Lung (tissue), 12 donors: ENCODE measurements around the gene DTD1. TPM values are rescaled to one million over a fixed set of nuclear protein-coding genes. Genes with fewer than 3 reads are reported as not detected.

Experiments used
- ATAC-seq: fragments of 200-7000 bp; cut with Tn5 transposase; one replicate; pipeline ENCODE4 v1.9.1; 2020; ENCODE audit warnings: moderate number of reproducible peaks; ENCODE audit not compliant: insufficient read depth, low FRiP score
- DNase-seq, 3 donors: peaks; one replicate each; pipeline ENCODE4 v3.0.0-alpha.2; 2013 to 2017
- H3K27ac ChIP-seq, 2 donors: one replicate each; pipeline ENCODE4 v1.5.1; 2013; ENCODE audit warnings: mild to moderate bottlenecking in 2 of 2, moderate library complexity in 2 of 2, control low read depth in 1 of 2, inconsistent platforms in 1 of 2, low read depth in 1 of 2, low read length in 1 of 2
- H3K27me3 ChIP-seq, 3 donors: one replicate each; pipeline ENCODE4 v1.5.1; 2013; ENCODE audit warnings: low read length in 2 of 3; ENCODE audit not compliant: control insufficient read depth in 3 of 3, insufficient read depth in 3 of 3
- H3K36me3 ChIP-seq, 4 donors: one replicate each; pipeline ENCODE4 v1.5.1; 2013; ENCODE audit warnings: low read length in 4 of 4, mild to moderate bottlenecking in 1 of 4, moderate library complexity in 1 of 4; ENCODE audit not compliant: control insufficient read depth in 4 of 4, insufficient read depth in 4 of 4
- H3K4me1 ChIP-seq, 5 donors: one replicate each; pipeline ENCODE4 v1.5.1; 2013; ENCODE audit warnings: low read length in 5 of 5, mild to moderate bottlenecking in 2 of 5, moderate library complexity in 1 of 5; ENCODE audit not compliant: control insufficient read depth in 5 of 5, insufficient read depth in 5 of 5
- H3K4me3 ChIP-seq: one replicate; pipeline ENCODE4 v1.5.1; 2013; ENCODE audit warnings: mild to moderate bottlenecking, control low read depth, moderate library complexity
- H3K9ac ChIP-seq, 2 donors: one replicate each; pipeline ENCODE4 v1.5.1; 2013; ENCODE audit warnings: low read length in 2 of 2, control low read depth in 1 of 2; ENCODE audit not compliant: insufficient read depth in 1 of 2
- H3K9me3 ChIP-seq, 4 donors: one replicate each; pipeline ENCODE4 v1.5.1; 2013; ENCODE audit warnings: low read length in 3 of 4, mild to moderate bottlenecking in 1 of 4, moderate library complexity in 1 of 4; ENCODE audit not compliant: control insufficient read depth in 4 of 4, insufficient read depth in 3 of 4
- CTCF ChIP-seq: IDR thresholded peaks from 2 replicates; pipeline ENCODE4 v1.5.1; 2012; ENCODE audit warnings: mild to moderate bottlenecking; ENCODE audit errors: control extremely low read depth, extremely low read depth
- WGBS, 2 donors: extraction: QIAGEN DNeasy Blood & Tissue Kit; methylation state at CpG; one replicate each; pipeline ENCODE4 v1.1.7; 2013; 5-methylcytosine and 5-hydroxymethylcytosine counted together
- polyA plus RNA-seq, 2 donors: library from polyadenylated mRNA; stranded (reverse); fragments of 200-250 nt; gene quantifications; one replicate each; pipeline ENCODE4 v1.2.1, GENCODE V29; 2013
- total RNA-seq, 2 donors: library from RNA; depleted of rRNA in 1 of 2; stranded (reverse); fragments of >200 nt in 1 of 2; gene quantifications; one replicate each; pipeline ENCODE4 v1.2.1, GENCODE V29; 2014 to 2021
- donor health status: control.
- donor health status: control.
- donor health status: Bipolar disorder and iron deficiency.
- donor health status: healthy.
- donor health status: DM: yes; HTN: yes; CAD: no.

The DTD1 gene
- total and polyA plus RNA-seq, 4 donors = 17.4 to 39.2 (median 24.6) TPM

GRCh38 chr20:18685406-18685805, 97.6 kb downstream of the DTD1 start:
- H3K4me1 ChIP-seq = peaks cover 0 to 7% (median 0%) of the 10 kb centered on the region in 5 donors
- no peak overlapping the region for H3K27ac ChIP-seq
- 94 to 95% methylated on average over 5 of the region's 5 CpGs for WGBS, 2 donors
- no peaks in the 10 kb centered on the region for H3K36me3 ChIP-seq
- H3K9me3 ChIP-seq = no peaks in the 10 kb centered on the region
- H3K4me3 ChIP-seq = no peak overlapping the region
- ATAC-seq = no peak
- TF ChIP-seq CTCF = no peak
- no peaks in the 10 kb centered on the region for H3K27me3 ChIP-seq
- no peak overlapping the region for H3K9ac ChIP-seq
- no peak for DNase-seq

- TF ChIP-seq CTCF = no peak
- H3K27ac ChIP-seq = no peak overlapping the region
- H3K9me3 ChIP-seq = no peaks in the 10 kb centered on the region
- no peaks in the 10 kb centered on the region for H3K36me3 ChIP-seq
- WGBS, 2 donors = 70 to 95% methylated on average over 1 of the region's 1 CpG
- peaks cover 0 to 7% (median 0%) of the 10 kb centered on the region in 5 donors for H3K4me1 ChIP-seq
- ATAC-seq (no peak), DNase-seq (peak in 1 of 3 donors; percentile 11)
- no peak overlapping the region for H3K4me3 ChIP-seq
- H3K9ac ChIP-seq = no peak overlapping the region
- no peaks in the 10 kb centered on the region for H3K27me3 ChIP-seq
These were observed 98.8 kb downstream of the DTD1 start for GRCh38 chr20:18686696-18687095.

- Histone ChIP-seq H3K9ac (no peak overlapping the region), H3K27me3 (no peaks in the 10 kb centered on the region), H3K4me1 (peaks cover 0 to 7% (median 0%) of the 10 kb centered on the region in 5 donors), H3K27ac (no peak overlapping the region), H3K4me3 (no peak overlapping the region), H3K9me3 (no peaks in the 10 kb centered on the region), H3K36me3 (no peaks in the 10 kb centered on the region)
- no peak for DNase-seq
- 68 to 85% methylated on average over 3 of the region's 3 CpGs for WGBS, 2 donors
- no peak for TF ChIP-seq CTCF
- peak; percentile 62 for ATAC-seq
These were observed 100.8 kb downstream of the DTD1 start for GRCh38 chr20:18688676-18689075.

GRCh38 chr20:18689557-18689956, 101.7 kb downstream of the DTD1 start:
- H3K9me3 ChIP-seq = no peaks in the 10 kb centered on the region
- H3K4me1 ChIP-seq = peaks cover 0 to 7% (median 0%) of the 10 kb centered on the region in 5 donors
- H3K9ac ChIP-seq = no peak overlapping the region
- no peak overlapping the region for H3K27ac ChIP-seq
- ATAC-seq (no peak), DNase-seq (no peak)
- no peak overlapping the region for H3K4me3 ChIP-seq
- H3K27me3 ChIP-seq = no peaks in the 10 kb centered on the region
- 93 to 97% methylated on average over 1 of the region's 1 CpG for WGBS, 2 donors
- no peak for TF ChIP-seq CTCF
- no peaks in the 10 kb centered on the region for H3K36me3 ChIP-seq
